ENCODE measurements around the gene CCDC141. TPM values are rescaled to one million over a fixed set of nuclear protein-coding genes. Genes with fewer than 3 reads are reported as not detected.

Gene CCDC141
- total RNA-seq, 3 donors from 2014 or later (not counting 1 experiment from before 2014, with no cell fraction given) = 2.0 to 3.1 (median 2.0) TPM

DNA sequence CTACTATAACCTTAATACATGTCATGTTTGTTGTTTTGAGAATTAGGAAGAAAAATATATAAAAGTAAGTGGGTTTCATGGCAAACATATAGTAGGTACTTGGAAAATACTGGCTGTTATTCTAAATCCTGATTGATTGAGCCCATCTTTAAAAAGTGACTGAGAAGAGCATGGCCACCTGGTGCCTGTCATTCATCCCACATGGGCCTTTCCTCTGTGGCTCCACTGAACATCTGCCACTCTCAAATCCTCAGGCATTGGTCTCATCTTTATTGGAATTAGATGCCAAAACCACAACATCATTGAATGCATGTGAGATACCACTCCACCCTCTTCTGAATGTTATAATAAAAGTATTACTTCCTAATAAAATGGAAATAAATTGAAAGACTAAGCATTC, 141.1 kb downstream of the CCDC141 start:
- Histone ChIP-seq H3K36me3 (ENCODE audit: control insufficient read depth, insufficient read depth, low read length) (no peaks in the 10 kb centered on the region), H3K9me3 (ENCODE audit: control insufficient read depth, insufficient read depth, low read length) (no peaks in the 10 kb centered on the region), H3K27me3 (ENCODE audit: control insufficient read depth, insufficient read depth, low read length) (no peaks in the 10 kb centered on the region), H3K4me3 (ENCODE audit: low read length) (no peak overlapping the region), H3K27ac (ENCODE audit: low read length) (no peak overlapping the region), H3K4me1 (ENCODE audit: control insufficient read depth, insufficient read depth, low read length) (no peaks in the 10 kb centered on the region)
- Mint-ChIP-seq H3K9me3 (no peaks in the 10 kb centered on the region), H3K4me3 (no peak overlapping the region), H3K27ac (no peak overlapping the region), H3K27me3 (ENCODE audit: low read depth in 2 of 2) (peaks cover 0 to 2% of the 10 kb centered on the region in 2 donors), H3K4me1 (peaks cover 0 to 6% of the 10 kb centered on the region in 2 donors), H3K36me3 (no peaks in the 10 kb centered on the region)
- ATAC-seq (no peak), DNase-seq (no peak)
- TF ChIP-seq, protein P1, sequence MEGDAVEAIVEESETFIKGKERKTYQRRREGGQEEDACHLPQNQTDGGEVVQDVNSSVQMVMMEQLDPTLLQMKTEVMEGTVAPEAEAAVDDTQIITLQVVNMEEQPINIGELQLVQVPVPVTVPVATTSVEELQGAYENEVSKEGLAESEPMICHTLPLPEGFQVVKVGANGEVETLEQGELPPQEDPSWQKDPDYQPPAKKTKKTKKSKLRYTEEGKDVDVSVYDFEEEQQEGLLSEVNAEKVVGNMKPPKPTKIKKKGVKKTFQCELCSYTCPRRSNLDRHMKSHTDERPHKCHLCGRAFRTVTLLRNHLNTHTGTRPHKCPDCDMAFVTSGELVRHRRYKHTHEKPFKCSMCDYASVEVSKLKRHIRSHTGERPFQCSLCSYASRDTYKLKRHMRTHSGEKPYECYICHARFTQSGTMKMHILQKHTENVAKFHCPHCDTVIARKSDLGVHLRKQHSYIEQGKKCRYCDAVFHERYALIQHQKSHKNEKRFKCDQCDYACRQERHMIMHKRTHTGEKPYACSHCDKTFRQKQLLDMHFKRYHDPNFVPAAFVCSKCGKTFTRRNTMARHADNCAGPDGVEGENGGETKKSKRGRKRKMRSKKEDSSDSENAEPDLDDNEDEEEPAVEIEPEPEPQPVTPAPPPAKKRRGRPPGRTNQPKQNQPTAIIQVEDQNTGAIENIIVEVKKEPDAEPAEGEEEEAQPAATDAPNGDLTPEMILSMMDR (IDR thresholded peaks at IDR 0.05) = no peak
- intact Hi-C loops (cut with micrococcal nuclease) = no loop called here

DNA sequence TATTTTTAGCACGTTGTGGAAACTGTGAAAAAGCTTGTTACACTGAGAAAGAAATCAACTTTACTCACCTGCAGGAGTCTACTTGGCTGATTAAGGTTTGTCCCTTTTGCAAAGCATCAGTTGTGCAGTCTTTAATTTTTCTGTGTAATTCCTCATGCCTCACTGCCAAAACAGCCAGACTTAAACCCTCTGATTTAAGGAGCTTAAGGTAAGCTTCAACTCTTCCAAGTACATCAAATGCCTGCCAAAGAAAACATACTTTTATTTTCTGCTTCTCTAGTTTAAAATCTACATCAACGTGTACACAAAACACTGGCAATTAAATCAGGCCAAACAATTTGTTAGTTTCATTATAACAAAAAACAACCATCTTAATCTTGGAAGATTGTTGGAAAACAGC, 144.7 kb downstream of the CCDC141 start:
- ATAC-seq (no peak), DNase-seq (no peak)
- Mint-ChIP-seq H3K4me3 (no peak overlapping the region), H3K36me3 (no peaks in the 10 kb centered on the region), H3K27me3 (ENCODE audit: low read depth in 2 of 2) (peaks cover 0 to 2% of the 10 kb centered on the region in 2 donors), H3K9me3 (no peaks in the 10 kb centered on the region), H3K27ac (no peak overlapping the region), H3K4me1 (no peaks in the 10 kb centered on the region)
- H3K27me3 ChIP-seq (ENCODE audit: control insufficient read depth, insufficient read depth, low read length) = no peaks in the 10 kb centered on the region
- TF ChIP-seq, protein P1 (IDR thresholded peaks at IDR 0.05) = no peak
- no peaks in the 10 kb centered on the region for H3K4me1 ChIP-seq (ENCODE audit: control insufficient read depth, insufficient read depth, low read length)
- H3K9me3 ChIP-seq (ENCODE audit: control insufficient read depth, insufficient read depth, low read length) = no peaks in the 10 kb centered on the region
- no peak overlapping the region for H3K27ac ChIP-seq (ENCODE audit: low read length)
- H3K36me3 ChIP-seq (ENCODE audit: control insufficient read depth, insufficient read depth, low read length) = no peaks in the 10 kb centered on the region
- intact Hi-C loops (cut with micrococcal nuclease) = no loop called here
- H3K4me3 ChIP-seq (ENCODE audit: low read length) = no peak overlapping the region
- WGBS (ENCODE audit: insufficient coverage) = 96% methylated on average over 2 of the region's 2 CpGs

DNA sequence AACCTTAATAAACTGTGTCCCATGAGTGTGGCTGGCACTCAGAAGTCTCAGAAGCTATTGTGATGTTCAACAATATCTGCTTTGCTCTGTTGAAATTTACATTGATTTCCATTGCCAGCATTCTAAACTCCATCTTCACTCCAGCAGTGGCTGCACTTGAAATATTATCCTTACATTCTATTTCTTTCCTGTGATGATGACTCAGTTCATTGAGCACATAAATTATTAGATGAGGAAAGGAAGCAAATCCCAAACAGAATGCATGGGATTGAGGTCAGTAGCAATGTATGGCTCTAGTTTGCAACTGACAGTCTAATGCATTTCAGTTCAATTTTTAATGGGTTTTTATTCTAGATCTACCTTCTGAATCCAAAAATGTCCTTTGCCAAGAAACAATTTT, 150.3 kb downstream of the CCDC141 start:
- no peak overlapping the region for H3K27ac ChIP-seq (ENCODE audit: low read length)
- Mint-ChIP-seq H3K4me1 (no peaks in the 10 kb centered on the region), H3K27ac (no peak overlapping the region), H3K27me3 (ENCODE audit: low read depth in 2 of 2) (no peaks in the 10 kb centered on the region), H3K9me3 (no peaks in the 10 kb centered on the region), H3K36me3 (no peaks in the 10 kb centered on the region), H3K4me3 (no peak overlapping the region)
- no peak overlapping the region for H3K4me3 ChIP-seq (ENCODE audit: low read length)
- no peaks in the 10 kb centered on the region for H3K4me1 ChIP-seq (ENCODE audit: control insufficient read depth, insufficient read depth, low read length)
- DNase-seq (no peak), ATAC-seq (no peak)
- TF ChIP-seq, protein P1 (IDR thresholded peaks at IDR 0.05) = no peak
- intact Hi-C loops (cut with micrococcal nuclease) = no loop called here
- no peaks in the 10 kb centered on the region for H3K36me3 ChIP-seq (ENCODE audit: control insufficient read depth, insufficient read depth, low read length)
- H3K9me3 ChIP-seq (ENCODE audit: control insufficient read depth, insufficient read depth, low read length) = no peaks in the 10 kb centered on the region
- H3K27me3 ChIP-seq (ENCODE audit: control insufficient read depth, insufficient read depth, low read length) = no peaks in the 10 kb centered on the region

DNA sequence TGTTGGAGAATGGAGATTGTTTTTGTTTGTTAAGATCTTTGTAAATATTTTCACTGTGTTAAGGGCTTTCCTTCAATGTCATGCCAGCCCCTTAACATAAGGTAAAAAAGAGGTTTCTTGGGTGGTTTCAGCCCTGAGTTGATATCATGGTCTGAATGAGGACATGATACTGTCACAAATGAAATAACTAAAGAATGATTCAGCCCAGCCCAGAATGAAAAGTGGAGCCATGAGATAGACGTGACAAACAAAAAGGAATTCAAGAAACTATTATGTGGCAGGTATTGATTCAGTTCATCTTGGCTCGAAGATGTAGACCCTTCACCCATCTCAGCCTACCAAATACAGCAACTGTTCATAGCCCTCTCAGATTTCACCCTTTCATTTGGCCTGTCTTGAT, 154.1 kb downstream of the CCDC141 start:
- ATAC-seq (no peak), DNase-seq (no peak)
- Mint-ChIP-seq H3K4me3 (no peak overlapping the region), H3K27ac (no peak overlapping the region), H3K9me3 (no peaks in the 10 kb centered on the region), H3K36me3 (no peaks in the 10 kb centered on the region), H3K4me1 (peaks cover 0 to 6% of the 10 kb centered on the region in 2 donors), H3K27me3 (ENCODE audit: low read depth in 2 of 2) (no peaks in the 10 kb centered on the region)
- Histone ChIP-seq H3K4me1 (ENCODE audit: control insufficient read depth, insufficient read depth, low read length) (no peaks in the 10 kb centered on the region), H3K27me3 (ENCODE audit: control insufficient read depth, insufficient read depth, low read length) (no peaks in the 10 kb centered on the region), H3K27ac (ENCODE audit: low read length) (no peak overlapping the region), H3K4me3 (ENCODE audit: low read length) (no peak overlapping the region), H3K9me3 (ENCODE audit: control insufficient read depth, insufficient read depth, low read length) (no peaks in the 10 kb centered on the region), H3K36me3 (ENCODE audit: control insufficient read depth, insufficient read depth, low read length) (no peaks in the 10 kb centered on the region)
- TF ChIP-seq, protein P1 (IDR thresholded peaks at IDR 0.05) = no peak
- 94% methylated on average over 2 of the region's 2 CpGs for WGBS (ENCODE audit: insufficient coverage)
- intact Hi-C loops (cut with micrococcal nuclease) = no loop called here

Data from natural killer cell (primary cell).